ENCODE results near the gene ARMC10.
"Not testable (repeated sequence)": the region's sequence is repeated elsewhere in the genome, so short reads cannot be mapped to it uniquely, and the experiment has no call there.

DNA sequence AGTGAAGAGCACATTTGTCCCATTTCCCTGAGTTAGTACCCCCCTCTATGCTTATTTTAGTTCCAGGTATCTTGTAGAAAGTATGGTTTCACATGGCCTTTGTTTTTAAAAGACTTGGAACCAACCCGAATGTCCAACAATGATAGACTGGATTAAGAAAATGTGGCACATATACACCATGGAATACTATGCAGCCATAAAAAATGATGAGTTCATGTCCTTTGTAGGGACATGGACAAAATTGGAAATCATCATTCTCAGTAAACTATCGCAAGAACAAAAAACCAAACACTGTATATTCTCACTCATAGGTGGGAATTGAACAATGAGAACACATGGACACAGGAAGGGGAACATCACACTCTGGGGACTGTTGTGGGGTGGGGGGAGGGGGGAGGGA is 20.6 kb downstream of the ARMC10 start:
- TF ChIP-seq POLR2AphosphoS5, POLR2A (IDR thresholded peaks at IDR 0.05): not testable (repeated sequence)
- TF ChIP-seq, protein P1, sequence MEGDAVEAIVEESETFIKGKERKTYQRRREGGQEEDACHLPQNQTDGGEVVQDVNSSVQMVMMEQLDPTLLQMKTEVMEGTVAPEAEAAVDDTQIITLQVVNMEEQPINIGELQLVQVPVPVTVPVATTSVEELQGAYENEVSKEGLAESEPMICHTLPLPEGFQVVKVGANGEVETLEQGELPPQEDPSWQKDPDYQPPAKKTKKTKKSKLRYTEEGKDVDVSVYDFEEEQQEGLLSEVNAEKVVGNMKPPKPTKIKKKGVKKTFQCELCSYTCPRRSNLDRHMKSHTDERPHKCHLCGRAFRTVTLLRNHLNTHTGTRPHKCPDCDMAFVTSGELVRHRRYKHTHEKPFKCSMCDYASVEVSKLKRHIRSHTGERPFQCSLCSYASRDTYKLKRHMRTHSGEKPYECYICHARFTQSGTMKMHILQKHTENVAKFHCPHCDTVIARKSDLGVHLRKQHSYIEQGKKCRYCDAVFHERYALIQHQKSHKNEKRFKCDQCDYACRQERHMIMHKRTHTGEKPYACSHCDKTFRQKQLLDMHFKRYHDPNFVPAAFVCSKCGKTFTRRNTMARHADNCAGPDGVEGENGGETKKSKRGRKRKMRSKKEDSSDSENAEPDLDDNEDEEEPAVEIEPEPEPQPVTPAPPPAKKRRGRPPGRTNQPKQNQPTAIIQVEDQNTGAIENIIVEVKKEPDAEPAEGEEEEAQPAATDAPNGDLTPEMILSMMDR (IDR thresholded peaks at IDR 0.05): not testable (repeated sequence)
